Thymus (tissue), 11 donors: ENCODE results near the gene NUSAP1. TPM values are rescaled to one million over a fixed set of nuclear protein-coding genes. Genes with fewer than 3 reads are reported as not detected.
A peak's percentile ranks its signal among the peaks of the same experiment; 100 is the strongest.
"Not testable (repeated sequence)": the region's sequence is repeated elsewhere in the genome, so short reads cannot be mapped to it uniquely, and the experiment has no call there.

ENCODE experiments used
- DNase-seq, 9 donors: peaks; one replicate each; pipeline ENCODE4 v3.0.0-alpha.2; 2013; ENCODE audit warnings: low spot score in 9 of 9, low read depth in 6 of 9, missing footprints in 1 of 9
- H3K27ac ChIP-seq, 2 donors: one replicate each; pipeline ENCODE4 v1.5.1; 2013; ENCODE audit warnings: control low read depth in 1 of 2, low read depth in 1 of 2, low read length in 1 of 2, mild to moderate bottlenecking in 1 of 2, moderate library complexity in 1 of 2
- H3K27me3 ChIP-seq, 2 donors: one replicate each; pipeline ENCODE4 v1.5.1; 2013; ENCODE audit warnings: low read length in 1 of 2; ENCODE audit not compliant: control insufficient read depth in 2 of 2, insufficient read depth in 1 of 2
- H3K36me3 ChIP-seq, 2 donors: one replicate each; pipeline ENCODE4 v1.5.1; 2013; ENCODE audit warnings: low read length in 1 of 2, mild to moderate bottlenecking in 1 of 2, moderate library complexity in 1 of 2; ENCODE audit not compliant: control insufficient read depth in 2 of 2, insufficient read depth in 2 of 2
- H3K4me1 ChIP-seq, 2 donors: one replicate each; pipeline ENCODE4 v1.5.1; 2013; ENCODE audit warnings: low read length in 2 of 2; ENCODE audit not compliant: control insufficient read depth in 2 of 2, insufficient read depth in 2 of 2
- H3K4me3 ChIP-seq, 2 donors: one replicate each; pipeline ENCODE4 v1.5.1; 2013; ENCODE audit warnings: low read length in 2 of 2, control low read depth in 1 of 2, mild to moderate bottlenecking in 1 of 2
- H3K9me3 ChIP-seq, 2 donors: one replicate each; pipeline ENCODE4 v1.5.1; 2013; ENCODE audit warnings: low read length in 1 of 2, mild to moderate bottlenecking in 1 of 2; ENCODE audit not compliant: control insufficient read depth in 2 of 2, insufficient read depth in 1 of 2
- WGBS: extraction: QIAGEN DNeasy Blood & Tissue Kit; methylation state at CpG from one replicate; pipeline ENCODE4 v1.1.7; 2013; 5-methylcytosine and 5-hydroxymethylcytosine counted together
- polyA plus RNA-seq: library from polyadenylated mRNA; stranded (reverse); fragments of 200-250 nt; gene quantifications from one replicate; pipeline ENCODE4 v1.2.3, GENCODE V29; 2013
- total RNA-seq: library from RNA; stranded (reverse); fragments of 120-200 nt; gene quantifications from one replicate; pipeline ENCODE4 v1.2.4, GENCODE V29; 2013
- donor health status: healthy.

The NUSAP1 gene
- total and polyA plus RNA-seq, 2 donors, result 14.0 to 152 TPM

GRCh38 chr15:41383974-41384749 lies 51.5 kb downstream of the NUSAP1 start:
- not testable (repeated sequence) for H3K27ac ChIP-seq, H3K4me1 ChIP-seq, DNase-seq, H3K4me3 ChIP-seq, H3K27me3 ChIP-seq, H3K9me3 ChIP-seq
- WGBS, result over 99% methylated on average over 9 of the region's 9 CpGs
- peaks cover 14 to 45% of the 10 kb centered on the region in 2 donors for H3K36me3 ChIP-seq

DNA sequence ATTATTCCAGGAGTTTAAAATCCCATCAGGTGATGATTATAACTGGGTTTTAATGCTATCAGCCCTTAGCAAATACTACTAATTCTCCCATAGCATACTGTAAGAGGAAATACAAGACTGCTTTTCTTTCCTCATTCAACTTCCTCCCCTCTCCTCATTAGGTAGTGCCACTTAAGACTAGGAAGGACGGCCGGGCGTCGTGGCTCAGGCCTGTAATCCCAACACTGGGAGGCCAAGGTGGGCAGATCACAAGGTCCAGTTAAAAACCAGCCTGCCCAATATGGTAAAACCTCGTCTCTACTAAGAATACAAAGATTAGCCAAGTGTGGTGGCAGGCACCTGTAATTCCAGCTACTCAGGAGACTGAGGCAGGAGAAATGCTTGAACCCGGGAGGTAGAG lies 55.0 kb downstream of the NUSAP1 start:
- H3K27ac ChIP-seq, result no peak overlapping the region
- H3K27me3 ChIP-seq, result no peaks in the 10 kb centered on the region
- no peaks in the 10 kb centered on the region for H3K4me1 ChIP-seq
- H3K9me3 ChIP-seq, result no peaks in the 10 kb centered on the region
- WGBS, result 93% methylated on average over 6 of the region's 6 CpGs
- H3K36me3 ChIP-seq, result peaks cover 4 to 30% of the 10 kb centered on the region in 2 donors
- no peak overlapping the region for H3K4me3 ChIP-seq
- DNase-seq, result no peak

GRCh38 chr15:41392659-41393058 lies 60.0 kb downstream of the NUSAP1 start:
- no peak overlapping the region for H3K27ac ChIP-seq
- WGBS, result 99% methylated on average over 2 of the region's 2 CpGs

GRCh38 chr15:41394924-41395323 lies 62.2 kb downstream of the NUSAP1 start:
- Histone ChIP-seq H3K36me3 (peaks cover 16 to 32% of the 10 kb centered on the region in 2 donors), H3K4me1 (no peaks in the 10 kb centered on the region), H3K27ac (no peak overlapping the region), H3K27me3 (no peaks in the 10 kb centered on the region), H3K9me3 (no peaks in the 10 kb centered on the region), H3K4me3 (no peak overlapping the region)
- DNase-seq, result no peak
- 98% methylated on average over 4 of the region's 4 CpGs for WGBS

More at GRCh38 chr15:41392659-41393058, 60.0 kb downstream of the NUSAP1 start:
- no peaks in the 10 kb centered on the region for H3K27me3 ChIP-seq
- H3K9me3 ChIP-seq, result no peaks in the 10 kb centered on the region
- peaks cover 16 to 45% of the 10 kb centered on the region in 2 donors for H3K36me3 ChIP-seq
- H3K4me1 ChIP-seq, result no peaks in the 10 kb centered on the region
- DNase-seq, result no peak
- no peak overlapping the region for H3K4me3 ChIP-seq

DNA sequence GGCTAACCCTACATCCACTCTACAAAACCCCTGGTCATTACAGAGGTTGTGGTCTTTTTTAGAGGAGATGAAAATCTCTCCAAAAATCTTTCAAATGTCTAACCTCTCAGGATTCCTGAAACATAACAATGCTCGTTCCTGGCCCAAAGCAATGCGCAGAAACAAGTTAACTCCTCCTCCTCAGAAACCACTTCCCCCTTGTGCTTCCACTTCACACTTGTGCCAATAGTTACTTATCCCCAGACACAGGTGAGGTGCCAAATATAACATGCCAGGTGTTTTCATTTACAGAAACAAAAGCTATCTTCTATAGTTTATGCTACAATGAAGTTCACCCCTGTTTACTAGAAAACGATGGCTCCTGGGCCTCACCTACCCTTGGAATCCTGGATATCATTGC lies 63.4 kb downstream of the NUSAP1 start:
- DNase-seq, result no peak
- 75% methylated on average over 3 of the region's 3 CpGs for WGBS
- no peak overlapping the region for H3K27ac ChIP-seq

GRCh38 chr15:41401904-41402267 lies 69.2 kb downstream of the NUSAP1 start:
- Histone ChIP-seq H3K27me3 (no peaks in the 10 kb centered on the region), H3K4me1 (peaks cover 9 to 11% of the 10 kb centered on the region in 2 donors), H3K27ac (peak overlapping the region; percentile 89 to 94), H3K4me3 (peak overlapping the region; percentile 93 to 96), H3K9me3 (no peaks in the 10 kb centered on the region), H3K36me3 (peaks cover 0 to 1% of the 10 kb centered on the region in 2 donors)
- no peak for DNase-seq
- WGBS, result 8% methylated on average over 9 of the region's 9 CpGs

More for the DNA sequence above, 63.4 kb downstream of the NUSAP1 start:
- H3K4me3 ChIP-seq, result no peak overlapping the region
- no peaks in the 10 kb centered on the region for H3K27me3 ChIP-seq
- no peaks in the 10 kb centered on the region for H3K9me3 ChIP-seq
- peaks cover 16 to 30% of the 10 kb centered on the region in 2 donors for H3K36me3 ChIP-seq
- peaks cover under 1 to 2% of the 10 kb centered on the region in 2 donors for H3K4me1 ChIP-seq

GRCh38 chr15:41407341-41407740 lies 74.7 kb downstream of the NUSAP1 start:
- H3K36me3 ChIP-seq, result no peaks in the 10 kb centered on the region
- H3K27ac ChIP-seq, result no peak overlapping the region
- WGBS, result 95% methylated on average over 5 of the region's 5 CpGs
- H3K9me3 ChIP-seq, result no peaks in the 10 kb centered on the region
- no peak overlapping the region for H3K4me3 ChIP-seq
- no peak for DNase-seq
- H3K27me3 ChIP-seq, result no peaks in the 10 kb centered on the region
- H3K4me1 ChIP-seq, result peaks cover 3 to 5% of the 10 kb centered on the region in 2 donors

DNA sequence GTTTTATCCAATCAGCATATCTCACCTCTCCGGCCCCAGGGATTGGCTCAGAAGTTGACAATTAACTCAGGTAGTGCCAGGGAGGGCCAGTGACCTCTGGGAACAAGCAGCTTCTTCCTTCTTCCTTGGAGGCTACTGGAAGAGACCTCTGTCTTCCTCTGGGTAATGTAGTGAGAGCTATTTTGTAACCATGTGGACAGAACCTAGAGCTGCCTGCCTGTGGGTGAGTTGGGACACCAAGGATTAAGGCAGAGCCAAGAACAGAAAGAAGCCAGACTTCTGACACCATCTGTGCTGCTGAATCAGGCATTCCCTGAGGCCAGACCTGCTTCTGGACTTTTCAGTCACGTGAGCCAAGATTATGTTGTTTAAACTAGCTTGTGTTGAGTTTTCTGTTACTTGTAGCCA lies 75.6 kb downstream of the NUSAP1 start:
- Histone ChIP-seq H3K4me3 (no peak overlapping the region), H3K27ac (no peak overlapping the region)

GRCh38 chr15:41411031-41411430 lies 78.3 kb downstream of the NUSAP1 start:
- H3K27ac ChIP-seq, result no peak overlapping the region
- no peaks in the 10 kb centered on the region for H3K36me3 ChIP-seq
- WGBS, result 87% methylated on average over 2 of the region's 2 CpGs
- peaks cover under 1 to 2% of the 10 kb centered on the region in 2 donors for H3K4me1 ChIP-seq
- no peaks in the 10 kb centered on the region for H3K9me3 ChIP-seq
- H3K27me3 ChIP-seq, result no peaks in the 10 kb centered on the region
- DNase-seq, result no peak
- no peak overlapping the region for H3K4me3 ChIP-seq

More for the DNA sequence above, 75.6 kb downstream of the NUSAP1 start:
- WGBS, result 96% methylated on average over 2 of the region's 2 CpGs
- DNase-seq, result no peak
- Histone ChIP-seq H3K4me1 (no peaks in the 10 kb centered on the region), H3K9me3 (no peaks in the 10 kb centered on the region), H3K36me3 (no peaks in the 10 kb centered on the region), H3K27me3 (no peaks in the 10 kb centered on the region)
